BLaER1 treated with 17β-estradiol and CSF1 and Interleukin-3, amounts not matched to agents 10 nM and 100 nM (cell line): Measurements from ENCODE around the gene ELK4.
A peak's percentile ranks its signal among the peaks of the same experiment; 100 is the strongest.
"Not testable (repeated sequence)": the region's sequence is repeated elsewhere in the genome, so short reads cannot be mapped to it uniquely, and the experiment has no call there.

Experiments
- H3K27ac ChIP-seq, 11 experiments: shearing (Covaris generic); formaldehyde crosslinking; 2 replicates each; pipeline ENCODE4 v1.8.1; 2022
- H3K27me3 ChIP-seq, 11 experiments: shearing (Covaris generic); formaldehyde crosslinking; 2 replicates each; pipeline ENCODE4 v1.8.1; 2022
- H3K36me3 ChIP-seq, 11 experiments: shearing (Covaris generic); formaldehyde crosslinking; 2 replicates each; pipeline ENCODE4 v1.8.1; 2022
- H3K4me1 ChIP-seq, 10 experiments: shearing (Covaris generic); formaldehyde crosslinking; 2 replicates each; pipeline ENCODE4 v1.8.1; 2022
- H3K4me2 ChIP-seq, 11 experiments: shearing (Covaris generic); formaldehyde crosslinking; 2 replicates each; pipeline ENCODE4 v1.8.1; 2022
- H3K4me3 ChIP-seq, 10 experiments: shearing (Covaris generic); formaldehyde crosslinking; 2 replicates each; pipeline ENCODE4 v1.8.1; 2022
- H3K9ac ChIP-seq, 11 experiments: shearing (Covaris generic); formaldehyde crosslinking; 2 replicates each; pipeline ENCODE4 v1.8.1; 2022
- H3K9me3 ChIP-seq, 11 experiments: shearing (Covaris generic); formaldehyde crosslinking; replicated peaks in 1 of 11; 2 replicates each; pipeline ENCODE4 v1.8.1; 2022
- H4K20me1 ChIP-seq, 11 experiments: shearing (Covaris generic); formaldehyde crosslinking; 2 replicates each; pipeline ENCODE4 v1.8.1; 2022
- Cebpa-rat ChIP-seq, 11 experiments: shearing (Covaris generic); IDR thresholded peaks; 2 replicates each; pipeline ENCODE4 v1.8.1; 2022

The ELK4 gene

DNA sequence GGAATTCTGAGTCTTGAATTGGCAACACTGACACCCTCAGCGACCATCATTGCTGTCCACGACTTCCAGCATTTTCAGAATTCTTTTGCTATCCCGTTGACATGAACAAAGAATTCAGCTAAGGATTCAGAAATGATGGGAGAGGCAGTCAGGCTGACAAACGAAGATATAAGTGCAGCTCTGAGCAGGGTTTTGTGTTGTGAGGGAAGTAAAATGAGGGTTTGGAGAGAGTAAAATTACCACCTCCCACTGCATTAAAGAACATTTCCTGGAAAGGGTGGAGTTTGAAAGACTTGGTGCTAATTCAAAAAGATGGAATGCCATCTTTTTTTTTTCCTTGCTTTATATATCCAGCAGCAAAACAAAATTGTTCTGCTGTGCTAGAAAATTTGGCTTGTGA, 4.9 kb upstream of the ELK4 start:
- no peaks in the 10 kb centered on the region for H3K9me3 ChIP-seq
- no peak overlapping the region for H3K4me3 ChIP-seq
- H3K9ac ChIP-seq = no peak overlapping the region
- no peaks in the 10 kb centered on the region for H3K36me3 ChIP-seq
- peaks cover 6 to 14% (median 13%) of the 10 kb centered on the region in 10 experiments; a peak in 17 of 20 replicates for H3K4me1 ChIP-seq
- TF ChIP-seq Cebpa-rat (IDR thresholded peaks at IDR 0.05) = no peak
- H3K27ac ChIP-seq = no peak overlapping the region
- H3K27me3 ChIP-seq = no peaks in the 10 kb centered on the region
- no peaks in the 10 kb centered on the region for H4K20me1 ChIP-seq
- H3K4me2 ChIP-seq = no peak overlapping the region

- H3K27ac ChIP-seq, H3K4me2 ChIP-seq, H3K4me3 ChIP-seq, H3K27me3 ChIP-seq, H3K9ac ChIP-seq, H4K20me1 ChIP-seq, H3K9me3 ChIP-seq, H3K4me1 ChIP-seq, H3K36me3 ChIP-seq: not testable (repeated sequence)
Measured at GRCh38 chr1:205636138-205636530, 4.3 kb upstream of the ELK4 start.

DNA sequence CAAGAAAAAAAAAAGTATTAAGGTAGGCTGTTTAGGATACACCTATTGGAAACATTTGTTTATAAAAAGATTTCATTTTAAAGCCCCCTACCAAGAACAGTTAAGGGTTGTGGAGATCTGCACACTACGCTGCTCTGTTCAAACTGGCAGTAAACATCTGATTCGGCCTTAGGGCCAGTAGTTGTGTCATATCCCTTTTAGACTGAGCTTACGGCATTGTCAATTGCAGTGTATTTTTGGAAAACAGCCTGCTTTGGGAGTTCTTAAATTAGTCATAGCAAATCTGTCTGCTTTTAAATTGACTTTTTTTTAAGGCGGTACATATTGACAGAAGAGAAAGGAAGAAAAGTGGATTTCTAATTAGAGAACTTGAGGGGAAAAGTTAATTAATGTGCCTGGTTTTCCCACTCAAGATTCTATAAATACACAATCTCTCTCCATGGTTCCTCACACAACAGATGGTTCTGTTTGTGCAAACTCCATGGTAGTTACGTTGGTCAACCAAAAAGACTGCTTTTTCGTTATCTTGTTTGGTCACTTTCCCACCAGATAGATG, 1.7 kb upstream of the ELK4 start:
- Histone ChIP-seq H3K9ac (no peak overlapping the region), H3K4me3 (no peak overlapping the region), H3K9me3 (no peaks in the 10 kb centered on the region), H3K27ac (no peak overlapping the region), H3K36me3 (peaks cover 0 to 12% (median 7%) of the 10 kb centered on the region in 11 experiments; a peak in 12 of 22 replicates), H4K20me1 (peaks cover 0 to 26% (median 20%) of the 10 kb centered on the region in 11 experiments; a peak in 17 of 22 replicates), H3K4me1 (peaks cover 19 to 31% (median 24%) of the 10 kb centered on the region in 10 experiments), H3K4me2 (no peak overlapping the region), H3K27me3 (no peaks in the 10 kb centered on the region)
- no peak for TF ChIP-seq Cebpa-rat (IDR thresholded peaks at IDR 0.05)

DNA sequence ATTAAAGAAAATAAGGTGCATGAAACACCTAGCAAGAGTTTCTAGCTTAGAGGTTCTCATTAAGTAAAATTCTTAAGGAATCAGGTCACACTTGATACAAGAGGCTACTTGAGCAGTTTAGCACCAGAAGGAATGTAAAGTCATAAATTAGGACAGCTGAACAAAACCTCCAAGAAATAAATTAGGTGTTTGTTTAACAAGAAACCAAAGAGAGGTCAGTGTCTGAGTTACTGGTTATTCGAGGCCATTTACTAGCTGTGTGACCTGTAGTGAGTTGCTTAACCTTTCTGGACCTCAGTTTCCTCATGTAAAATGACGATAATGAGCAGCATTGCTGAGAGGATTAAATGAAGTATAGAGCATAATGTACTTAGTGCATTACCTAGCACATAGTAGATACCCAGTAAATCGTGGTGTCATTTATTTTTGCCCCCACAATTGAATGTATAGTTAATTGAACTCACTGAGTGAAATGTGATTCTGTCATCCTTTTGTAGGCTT, 908 bp upstream of the ELK4 start:
- peaks cover 21 to 32% (median 25%) of the 10 kb centered on the region in 10 experiments for H3K4me1 ChIP-seq
- H4K20me1 ChIP-seq = peaks cover 0 to 34% (median 28%) of the 10 kb centered on the region in 11 experiments; a peak in 17 of 22 replicates
- peak overlapping the region in 10 of 11 experiments; percentile 97 to 99 (median 98); a peak in 18 of 22 replicates for H3K9ac ChIP-seq
- H3K4me3 ChIP-seq = peak overlapping the region; percentile 65 to 90 (median 84); a peak in 19 of 20 replicates
- peaks cover 0 to 20% (median 13%) of the 10 kb centered on the region in 11 experiments; a peak in 12 of 22 replicates for H3K36me3 ChIP-seq
- peak overlapping the region; percentile 75 to 94 (median 88) for H3K4me2 ChIP-seq
- H3K27ac ChIP-seq = peak overlapping the region in 5 of 11 experiments; percentile 97 to 99 (median 98); a peak in 10 of 22 replicates
- H3K27me3 ChIP-seq = no peaks in the 10 kb centered on the region
- no peak for TF ChIP-seq Cebpa-rat (IDR thresholded peaks at IDR 0.05)
- no peaks in the 10 kb centered on the region for H3K9me3 ChIP-seq

DNA sequence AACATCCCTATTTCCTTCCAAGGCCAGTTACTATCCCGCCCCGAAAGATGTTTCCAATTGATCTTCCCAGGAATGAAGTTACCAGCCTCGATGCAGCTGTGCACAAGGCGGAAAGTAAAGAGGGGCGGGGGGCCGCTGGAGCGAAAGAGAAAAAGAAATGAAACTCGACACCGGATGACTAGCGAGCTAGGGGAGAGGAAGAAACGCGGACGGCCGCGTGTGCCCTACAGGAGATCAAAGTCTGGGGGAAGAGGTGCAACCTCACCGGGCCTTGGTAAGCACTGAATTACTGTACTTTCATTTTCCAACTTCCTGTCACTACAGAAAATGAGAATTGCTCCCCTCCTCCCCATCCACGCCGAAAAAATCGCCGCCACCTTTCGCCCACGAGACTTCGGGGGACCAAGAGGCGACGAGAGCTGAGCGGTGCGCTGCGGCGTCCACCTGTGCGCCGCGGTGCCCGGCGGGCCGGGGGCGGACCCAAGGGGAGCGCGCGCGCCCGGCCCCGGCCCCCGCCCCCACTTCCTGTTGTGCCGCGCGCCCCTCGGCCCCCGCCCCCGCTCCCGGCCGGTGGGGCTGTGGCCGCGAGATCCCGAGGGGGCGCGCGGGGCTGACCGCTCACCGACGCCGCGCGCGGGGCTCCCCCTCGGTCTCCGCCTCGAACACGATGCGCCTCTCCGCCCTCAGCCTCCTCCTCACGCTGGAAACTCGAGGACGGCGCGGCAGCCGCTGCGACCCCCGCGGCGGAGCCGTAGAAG, 622 bp downstream of the ELK4 start:
- no peak for TF ChIP-seq Cebpa-rat (IDR thresholded peaks at IDR 0.05)
- Histone ChIP-seq H3K9me3 (no peaks in the 10 kb centered on the region), H3K4me2 (peak overlapping the region; percentile 77 to 93 (median 88)), H3K4me1 (peaks cover 30 to 48% (median 38%) of the 10 kb centered on the region in 10 experiments), H3K36me3 (peaks cover 0 to 24% (median 16%) of the 10 kb centered on the region in 11 experiments; a peak in 12 of 22 replicates), H3K9ac (peak overlapping the region; percentile 97 to 99 (median 98)), H3K4me3 (peak overlapping the region; percentile 65 to 90 (median 84)), H4K20me1 (peaks cover 12 to 49% (median 41%) of the 10 kb centered on the region in 11 experiments; a peak in 19 of 22 replicates), H3K27me3 (no peaks in the 10 kb centered on the region), H3K27ac (peak overlapping the region; percentile 93 to 99 (median 98))

GRCh38 chr1:205630651-205631009, 1.2 kb downstream of the ELK4 start:
- peak overlapping the region; percentile 97 to 99 (median 98) for H3K9ac ChIP-seq
- H3K4me3 ChIP-seq = peak overlapping the region; percentile 65 to 90 (median 84)
- peak overlapping the region; percentile 93 to 99 (median 98) for H3K27ac ChIP-seq
- H3K9me3 ChIP-seq = no peaks in the 10 kb centered on the region
- no peaks in the 10 kb centered on the region for H3K27me3 ChIP-seq
- TF ChIP-seq Cebpa-rat (IDR thresholded peaks at IDR 0.05) = no peak
- H3K4me1 ChIP-seq = peaks cover 34 to 53% (median 44%) of the 10 kb centered on the region in 10 experiments
- H3K36me3 ChIP-seq = peaks cover 0 to 29% (median 19%) of the 10 kb centered on the region in 11 experiments; a peak in 13 of 22 replicates
- peaks cover 18 to 55% (median 47%) of the 10 kb centered on the region in 11 experiments; a peak in 19 of 22 replicates for H4K20me1 ChIP-seq
- H3K4me2 ChIP-seq = peak overlapping the region; percentile 77 to 93 (median 88)

- Histone ChIP-seq H3K9ac (peak overlapping the region; percentile 97 to 99 (median 98)), H3K4me3 (peak overlapping the region; percentile 65 to 90 (median 84)), H3K4me1 (peaks cover 34 to 57% (median 48%) of the 10 kb centered on the region in 10 experiments), H3K4me2 (peak overlapping the region; percentile 77 to 93 (median 88)), H4K20me1 (peaks cover 22 to 58% (median 51%) of the 10 kb centered on the region in 11 experiments; a peak in 19 of 22 replicates), H3K27me3 (no peaks in the 10 kb centered on the region), H3K9me3 (no peaks in the 10 kb centered on the region), H3K36me3 (peaks cover 0 to 33% (median 20%) of the 10 kb centered on the region in 11 experiments; a peak in 15 of 22 replicates), H3K27ac (peak overlapping the region; percentile 93 to 99 (median 98); a peak in 21 of 22 replicates)
- TF ChIP-seq Cebpa-rat (IDR thresholded peaks at IDR 0.05) = no peak
Measured at GRCh38 chr1:205630241-205630640, 1.6 kb downstream of the ELK4 start.

DNA sequence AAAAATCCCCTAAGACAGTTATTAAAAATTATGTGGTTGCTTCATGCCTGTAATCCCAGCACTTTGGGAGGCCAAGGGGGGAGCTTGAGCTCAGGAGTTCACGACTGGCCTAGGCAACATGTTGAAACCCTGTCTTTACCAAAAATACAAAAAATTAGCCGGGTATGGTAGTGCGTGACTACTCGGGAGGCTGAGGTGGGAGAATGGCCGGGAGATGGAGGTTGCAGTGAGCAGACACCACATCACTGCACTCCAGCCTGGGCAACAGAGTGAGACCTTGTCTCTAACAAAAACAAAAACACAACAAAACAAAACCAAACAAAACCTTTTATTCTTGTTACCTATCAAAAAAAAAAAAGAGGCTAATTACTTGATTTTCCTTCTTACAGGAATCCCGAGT, 2.1 kb downstream of the ELK4 start:
- Histone ChIP-seq H3K4me2 (peak overlapping the region; percentile 77 to 93 (median 88)), H3K27me3 (no peaks in the 10 kb centered on the region), H3K9me3 (no peaks in the 10 kb centered on the region), H3K4me1 (peaks cover 34 to 62% (median 49%) of the 10 kb centered on the region in 10 experiments), H3K36me3 (peaks cover 0 to 35% (median 22%) of the 10 kb centered on the region in 11 experiments; a peak in 15 of 22 replicates), H4K20me1 (peaks cover 27 to 63% (median 56%) of the 10 kb centered on the region in 11 experiments; a peak in 19 of 22 replicates), H3K27ac (peak overlapping the region in 9 of 11 experiments; percentile 93 to 99 (median 98); a peak in 16 of 22 replicates), H3K9ac (peak overlapping the region; percentile 11 to 99 (median 98); a peak in 17 of 22 replicates), H3K4me3 (peak overlapping the region; percentile 65 to 90 (median 84); a peak in 19 of 20 replicates)
- no peak for TF ChIP-seq Cebpa-rat (IDR thresholded peaks at IDR 0.05)
